ENCODE data around the gene NPC2.

NPC2 gene

GRCh38 chr14:74469548-74470518 lies 23.3 kb downstream of the NPC2 start:
- no peak overlapping the region for H3K4me3 ChIP-seq (ENCODE audit: low read depth, low read length)
- no peaks in the 10 kb centered on the region for H3K36me3 ChIP-seq
- TF ChIP-seq CTCF (IDR thresholded peaks at IDR 0.05; ENCODE audit: low read depth, low read length), result no peak
- DNase-seq, result no peak
- no peaks in the 10 kb centered on the region for H3K27me3 ChIP-seq (ENCODE audit: insufficient read depth, low read depth, severe bottlenecking)
- no peaks in the 10 kb centered on the region for H3K9me3 ChIP-seq (ENCODE audit: severe bottlenecking)
- H3K27ac ChIP-seq, result peak overlapping the region; percentile 39; the same call in 1 of the 2 replicates

GRCh38 chr14:74468513-74468912 lies 24.6 kb downstream of the NPC2 start:
- no peak for DNase-seq
- TF ChIP-seq CTCF (IDR thresholded peaks at IDR 0.05; ENCODE audit: low read depth, low read length), result no peak
- Histone ChIP-seq H3K27me3 (ENCODE audit: insufficient read depth, low read depth, severe bottlenecking) (no peaks in the 10 kb centered on the region), H3K36me3 (no peaks in the 10 kb centered on the region), H3K9me3 (ENCODE audit: severe bottlenecking) (no peaks in the 10 kb centered on the region), H3K27ac (no peak overlapping the region), H3K4me3 (ENCODE audit: low read depth, low read length) (no peak overlapping the region)

- Histone ChIP-seq H3K9me3 (ENCODE audit: severe bottlenecking) (no peaks in the 10 kb centered on the region), H3K27ac (no peak overlapping the region), H3K27me3 (ENCODE audit: insufficient read depth, low read depth, severe bottlenecking) (no peaks in the 10 kb centered on the region), H3K36me3 (no peaks in the 10 kb centered on the region), H3K4me3 (ENCODE audit: low read depth, low read length) (no peak overlapping the region)
- no peak for DNase-seq
- TF ChIP-seq CTCF (IDR thresholded peaks at IDR 0.05; ENCODE audit: low read depth, low read length), result no peak
Observed at GRCh38 chr14:74465335-74465734, 27.8 kb downstream of the NPC2 start.

GRCh38 chr14:74464785-74465184 lies 28.3 kb downstream of the NPC2 start:
- H3K9me3 ChIP-seq (ENCODE audit: severe bottlenecking), result no peaks in the 10 kb centered on the region
- no peak overlapping the region for H3K4me3 ChIP-seq (ENCODE audit: low read depth, low read length)
- no peak for TF ChIP-seq CTCF (IDR thresholded peaks at IDR 0.05; ENCODE audit: low read depth, low read length)
- H3K27me3 ChIP-seq (ENCODE audit: insufficient read depth, low read depth, severe bottlenecking), result no peaks in the 10 kb centered on the region
- no peak overlapping the region for H3K27ac ChIP-seq
- DNase-seq, result no peak
- no peaks in the 10 kb centered on the region for H3K36me3 ChIP-seq

- DNase-seq, result no peak
- H3K36me3 ChIP-seq, result no peaks in the 10 kb centered on the region
- no peaks in the 10 kb centered on the region for H3K27me3 ChIP-seq (ENCODE audit: insufficient read depth, low read depth, severe bottlenecking)
- no peak overlapping the region for H3K4me3 ChIP-seq (ENCODE audit: low read depth, low read length)
- H3K27ac ChIP-seq, result no peak overlapping the region
- TF ChIP-seq CTCF (IDR thresholded peaks at IDR 0.05; ENCODE audit: low read depth, low read length), result no peak
- H3K9me3 ChIP-seq (ENCODE audit: severe bottlenecking), result no peaks in the 10 kb centered on the region
Observed at GRCh38 chr14:74463697-74464096, 29.4 kb downstream of the NPC2 start.

Measured in WERI-Rb-1 (cell line).